Eye (tissue), 1 donor: ENCODE measurements around the gene CPZ.
"Not testable (repeated sequence)": the region's sequence is repeated elsewhere in the genome, so short reads cannot be mapped to it uniquely, and the experiment has no call there.

ENCODE experiments used
- DNase-seq: peaks from one replicate; pipeline ENCODE4 v3.0.0-alpha.2; 2015

The CPZ gene

GRCh38 chr4:8641931-8642650 is 49.5 kb downstream of the CPZ start:
- no peak for DNase-seq

- no peak for DNase-seq
Measured at GRCh38 chr4:8642651-8643321, 50.2 kb downstream of the CPZ start.

GRCh38 chr4:8643441-8643840 is 50.9 kb downstream of the CPZ start:
- DNase-seq: no peak

- DNase-seq: no peak
Measured at GRCh38 chr4:8643986-8644385, 51.4 kb downstream of the CPZ start.

- peak; percentile 48 for DNase-seq
Measured at GRCh38 chr4:8644461-8644891, 51.9 kb downstream of the CPZ start.

- DNase-seq: no peak
Measured at GRCh38 chr4:8644966-8645752, 52.6 kb downstream of the CPZ start.

GRCh38 chr4:8645753-8646124 is 53.2 kb downstream of the CPZ start:
- no peak for DNase-seq

- peak; percentile 95 for DNase-seq
Measured at GRCh38 chr4:8646296-8647093, 53.9 kb downstream of the CPZ start.

GRCh38 chr4:8647094-8647570 is 54.6 kb downstream of the CPZ start:
- DNase-seq: no peak

GRCh38 chr4:8647626-8648025 is 55.1 kb downstream of the CPZ start:
- DNase-seq: no peak

- no peak for DNase-seq
Measured at GRCh38 chr4:8648296-8648695, 55.7 kb downstream of the CPZ start.

GRCh38 chr4:8648816-8649630 is 56.5 kb downstream of the CPZ start:
- no peak for DNase-seq

- peak; percentile 91 for DNase-seq
Measured at GRCh38 chr4:8649631-8650361, 57.2 kb downstream of the CPZ start.

- no peak for DNase-seq
Measured at GRCh38 chr4:8651661-8652180, 59.2 kb downstream of the CPZ start.

- no peak for DNase-seq
Measured at GRCh38 chr4:8652181-8653078, 59.9 kb downstream of the CPZ start.

GRCh38 chr4:8653326-8654000 is 60.9 kb downstream of the CPZ start:
- DNase-seq: no peak

GRCh38 chr4:8654139-8654538 is 61.6 kb downstream of the CPZ start:
- DNase-seq: not testable (repeated sequence)

- no peak for DNase-seq
Measured at GRCh38 chr4:8655411-8656184, 63.0 kb downstream of the CPZ start.

GRCh38 chr4:8656185-8656517 is 63.6 kb downstream of the CPZ start:
- no peak for DNase-seq
